OCI-LY3 (cell line): Measurements from ENCODE around the gene ATP2B1.

Source experiments
- CTCF ChIP-seq: fragments of 200-600, 300-600 bp; sonication (generic); IDR thresholded peaks from 2 replicates; pipeline ENCODE4 v1.5.1; 2014; ENCODE audit warnings: antibody characterized with exemption, low read length, low read depth
- EZH2phosphoT487 ChIP-seq: fragments of 200-600 bp; shearing (Covaris generic); IDR thresholded peaks from 2 replicates; pipeline ENCODE4 v1.6.1; 2018; ENCODE audit warnings: antibody characterized with exemption, mixed run types, low read depth

GRCh38 chr12:89706986-89707702, 1.5 kb downstream of the ATP2B1 start:
- no peak for TF ChIP-seq CTCF
- no peak for TF ChIP-seq EZH2phosphoT487
